Measurements from ENCODE around the gene THAP8. TPM values are rescaled to one million over a fixed set of nuclear protein-coding genes. Genes with fewer than 3 reads are reported as not detected.

Gene THAP8
- total and polyA plus RNA-seq, 2 of the 8 experiments (the other 6 are each of a cell fraction or from before 2014, with no cell fraction given), result 6.0 to 11.1 TPM

DNA sequence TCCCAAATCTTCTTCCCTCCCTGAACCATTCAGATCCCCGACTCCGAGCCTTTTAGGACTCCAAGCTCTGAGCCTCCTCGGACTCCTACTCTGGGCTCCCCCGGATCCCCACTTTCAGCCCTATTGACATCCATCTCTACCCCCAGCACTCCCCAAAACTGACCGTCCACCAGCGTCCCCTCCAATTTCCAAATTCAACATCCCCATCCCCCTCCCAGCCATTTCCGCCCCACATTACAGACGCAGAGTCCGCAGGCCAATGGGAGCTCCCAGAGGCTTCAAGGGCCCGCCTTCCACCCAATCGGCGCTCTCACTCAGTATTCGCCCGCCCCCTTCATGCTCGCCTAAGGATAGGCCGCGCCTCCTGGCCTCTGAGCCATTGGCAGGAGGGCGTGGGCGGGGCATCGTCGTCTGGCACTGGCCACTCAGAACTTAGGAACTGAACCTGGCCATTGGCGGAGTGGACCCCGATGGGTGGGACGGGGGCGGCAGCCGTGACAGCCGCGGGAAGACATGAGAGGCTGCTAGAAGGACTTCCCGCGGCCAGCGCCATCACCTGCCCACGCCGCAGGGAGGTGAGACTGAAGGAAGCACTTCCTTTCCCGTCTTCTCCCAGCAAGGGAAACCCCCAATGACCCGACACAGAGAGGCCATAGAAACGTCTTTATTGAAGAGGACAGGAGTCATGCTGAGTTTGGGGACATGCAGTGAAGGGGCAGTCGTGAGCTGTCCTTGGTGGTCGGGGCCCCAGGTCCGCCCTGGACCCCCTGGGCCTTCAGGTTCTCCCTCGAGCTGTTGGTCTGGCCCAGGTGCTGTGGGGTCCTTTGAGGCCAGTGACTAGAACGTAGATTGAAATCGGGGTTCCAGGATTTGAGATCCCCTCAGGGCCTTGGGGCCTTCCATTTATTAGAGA, 39.8 kb downstream of the THAP8 start, which contains the start of gene ALKBH6 (continued):
- TF ChIP-seq CHD2 (IDR thresholded peaks at IDR 0.05; ENCODE audit: low read length), result peak; percentile 82
- no peak for TF ChIP-seq EZH2 (IDR thresholded peaks at IDR 0.05; ENCODE audit: low read depth, low read length, severe bottlenecking)
- no peak for TF ChIP-seq NRF1 (IDR thresholded peaks at IDR 0.05; ENCODE audit: low read depth, low read length)
- TF ChIP-seq POLR2AphosphoS5 (IDR thresholded peaks at IDR 0.05; ENCODE audit: low read depth, low read length), result no peak
- peak in 1 of 2 experiments; percentile 86; a peak in 2 of 4 replicates for TF ChIP-seq HDAC2 (IDR thresholded peaks at IDR 0.05; ENCODE audit: borderline replicate concordance in 1 of 2, low read depth in 2 of 2, low read length in 2 of 2)
- TF ChIP-seq, protein P1, sequence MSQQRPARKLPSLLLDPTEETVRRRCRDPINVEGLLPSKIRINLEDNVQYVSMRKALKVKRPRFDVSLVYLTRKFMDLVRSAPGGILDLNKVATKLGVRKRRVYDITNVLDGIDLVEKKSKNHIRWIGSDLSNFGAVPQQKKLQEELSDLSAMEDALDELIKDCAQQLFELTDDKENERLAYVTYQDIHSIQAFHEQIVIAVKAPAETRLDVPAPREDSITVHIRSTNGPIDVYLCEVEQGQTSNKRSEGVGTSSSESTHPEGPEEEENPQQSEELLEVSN (IDR thresholded peaks at IDR 0.05), result 0 out of 2 replicates have a peak, but pooled peaks have one; percentile 20
- TF ChIP-seq CREB1 (IDR thresholded peaks at IDR 0.05), result no peak; the same call in 1 of the 2 replicates
- TF ChIP-seq, protein P2, sequence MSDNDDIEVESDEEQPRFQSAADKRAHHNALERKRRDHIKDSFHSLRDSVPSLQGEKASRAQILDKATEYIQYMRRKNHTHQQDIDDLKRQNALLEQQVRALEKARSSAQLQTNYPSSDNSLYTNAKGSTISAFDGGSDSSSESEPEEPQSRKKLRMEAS (IDR thresholded peaks at IDR 0.05), result peak; percentile 54
- no peak for TF ChIP-seq CBX5 (IDR thresholded peaks at IDR 0.05; ENCODE audit: low read depth, low read length)
- no peak for TF ChIP-seq FOSL1 (IDR thresholded peaks at IDR 0.05; ENCODE audit: insufficient read depth, low read depth, low read length)
- TF ChIP-seq SP4 (IDR thresholded peaks at IDR 0.05; ENCODE audit: low read length), result peak; percentile 84; the same call in 1 of the 2 replicates
- no peak for TF ChIP-seq BCL11A (IDR thresholded peaks at IDR 0.05; ENCODE audit: low read depth in 2 of 2, low read length in 2 of 2)
- TF ChIP-seq YY1 (IDR thresholded peaks at IDR 0.05; ENCODE audit: low read depth, low read length), result 0 out of 2 replicates have a peak, but pooled peaks have one; percentile 4
- peak; percentile 92 for TF ChIP-seq SP1 (IDR thresholded peaks at IDR 0.05; ENCODE audit: low read depth, low read length)
- TF ChIP-seq CEBPB (IDR thresholded peaks at IDR 0.05; ENCODE audit: low read depth, low read length), result no peak
- TF ChIP-seq, protein P3, sequence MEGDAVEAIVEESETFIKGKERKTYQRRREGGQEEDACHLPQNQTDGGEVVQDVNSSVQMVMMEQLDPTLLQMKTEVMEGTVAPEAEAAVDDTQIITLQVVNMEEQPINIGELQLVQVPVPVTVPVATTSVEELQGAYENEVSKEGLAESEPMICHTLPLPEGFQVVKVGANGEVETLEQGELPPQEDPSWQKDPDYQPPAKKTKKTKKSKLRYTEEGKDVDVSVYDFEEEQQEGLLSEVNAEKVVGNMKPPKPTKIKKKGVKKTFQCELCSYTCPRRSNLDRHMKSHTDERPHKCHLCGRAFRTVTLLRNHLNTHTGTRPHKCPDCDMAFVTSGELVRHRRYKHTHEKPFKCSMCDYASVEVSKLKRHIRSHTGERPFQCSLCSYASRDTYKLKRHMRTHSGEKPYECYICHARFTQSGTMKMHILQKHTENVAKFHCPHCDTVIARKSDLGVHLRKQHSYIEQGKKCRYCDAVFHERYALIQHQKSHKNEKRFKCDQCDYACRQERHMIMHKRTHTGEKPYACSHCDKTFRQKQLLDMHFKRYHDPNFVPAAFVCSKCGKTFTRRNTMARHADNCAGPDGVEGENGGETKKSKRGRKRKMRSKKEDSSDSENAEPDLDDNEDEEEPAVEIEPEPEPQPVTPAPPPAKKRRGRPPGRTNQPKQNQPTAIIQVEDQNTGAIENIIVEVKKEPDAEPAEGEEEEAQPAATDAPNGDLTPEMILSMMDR (IDR thresholded peaks at IDR 0.05; ENCODE audit: control extremely low read depth in 1 of 3, insufficient read depth in 1 of 3, low read depth in 1 of 3, low read length in 3 of 3), result peak in 1 of 3 experiments; percentile 3; a peak in 1 of 4 replicates
- TF ChIP-seq SP2 (IDR thresholded peaks at IDR 0.05; ENCODE audit: low read length), result peak; percentile 66
- peak; percentile 77 to 78; a peak in 3 of 4 replicates for TF ChIP-seq SIN3A (conservative IDR thresholded peaks at IDR 0.05 in 1 of 2, IDR thresholded peaks at IDR 0.05 in 1 of 2; ENCODE audit: low read depth in 1 of 2, low read length in 2 of 2)
- TF ChIP-seq POLR2A (IDR thresholded peaks at IDR 0.05; ENCODE audit: control extremely low read depth in 1 of 2, low read depth in 2 of 2, low read length in 2 of 2), result no peak
- peak; percentile 47 for TF ChIP-seq KDM4A (IDR thresholded peaks at IDR 0.05; ENCODE audit: low read depth, low read length, severe bottlenecking)
- TF ChIP-seq SIX5 (IDR thresholded peaks at IDR 0.05; ENCODE audit: low read depth, low read length), result no peak

Data from H1 (cell line).